HK-2 (cell line): ENCODE results near the gene SHMT2.
"Not testable (repeated sequence)": the region's sequence is repeated elsewhere in the genome, so short reads cannot be mapped to it uniquely, and the experiment has no call there.

ENCODE experiments used
- DNase-seq: peaks from one replicate; pipeline ENCODE4 v3.0.0-alpha.2; 2018; ENCODE audit not compliant: unreplicated experiment

Gene SHMT2

DNA sequence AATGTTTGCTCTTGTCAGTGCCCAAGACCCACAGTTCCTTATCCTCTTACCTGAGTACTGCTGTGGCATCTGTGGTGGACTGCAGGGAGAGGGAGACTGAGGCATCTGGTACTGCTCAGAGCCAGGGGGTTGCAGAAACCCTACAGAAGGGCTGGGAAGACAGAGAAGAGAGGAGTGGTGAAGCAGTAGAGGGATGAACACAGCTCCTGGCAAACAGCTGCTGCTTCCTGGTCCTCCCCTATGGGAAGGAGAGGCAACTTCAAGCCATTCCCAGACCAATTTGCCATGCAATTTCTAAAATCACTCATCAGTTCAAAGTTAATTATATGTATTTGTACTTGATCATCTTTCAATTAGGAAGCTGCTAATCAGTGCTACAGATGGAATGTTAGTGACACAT, 37.2 kb downstream of the SHMT2 start:
- DNase-seq: no peak

DNA sequence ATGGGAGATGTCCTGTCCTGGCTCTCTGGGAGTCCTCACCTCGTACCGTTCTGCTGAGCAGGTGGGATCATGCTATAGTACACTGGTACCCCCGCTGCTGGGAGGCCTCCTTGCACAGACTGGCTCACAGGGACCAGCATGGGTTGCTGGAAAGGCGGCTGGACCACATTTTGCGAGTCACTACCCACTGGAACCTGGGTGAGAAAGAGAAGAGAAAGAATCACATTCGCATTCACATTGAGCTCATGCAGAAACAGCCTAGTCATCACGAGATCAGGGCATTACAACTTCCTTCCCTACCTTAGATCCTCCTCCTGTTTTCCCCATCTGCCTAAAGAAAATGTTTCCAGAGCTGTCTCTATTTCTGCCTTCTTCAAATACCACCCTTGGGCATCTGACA, 38.8 kb downstream of the SHMT2 start:
- peak; percentile 23 for DNase-seq

DNA sequence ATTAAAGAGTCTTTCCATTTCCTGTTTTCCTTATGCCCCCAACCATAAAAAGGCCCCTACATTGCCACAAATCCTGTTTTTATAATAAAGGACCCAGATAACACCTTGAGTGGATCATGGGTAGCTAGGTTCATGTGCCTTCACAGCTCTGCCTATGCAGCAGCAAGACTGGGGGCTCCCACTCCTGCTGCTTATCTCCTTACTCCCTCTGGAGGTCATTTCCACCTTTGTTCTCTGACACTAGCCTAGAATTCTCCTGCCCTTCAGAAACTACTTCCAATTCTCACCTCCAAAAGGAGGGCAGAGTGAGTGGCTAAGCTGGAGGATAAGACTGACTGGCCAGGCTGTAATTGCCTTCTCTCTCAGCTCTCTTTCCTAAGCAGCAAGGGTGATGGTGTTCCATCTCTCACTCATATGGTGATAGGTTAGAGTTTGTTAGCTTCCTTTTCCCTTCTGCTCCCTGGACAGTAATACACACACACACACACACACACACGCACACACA, 41.5 kb downstream of the SHMT2 start:
- no peak for DNase-seq

DNA sequence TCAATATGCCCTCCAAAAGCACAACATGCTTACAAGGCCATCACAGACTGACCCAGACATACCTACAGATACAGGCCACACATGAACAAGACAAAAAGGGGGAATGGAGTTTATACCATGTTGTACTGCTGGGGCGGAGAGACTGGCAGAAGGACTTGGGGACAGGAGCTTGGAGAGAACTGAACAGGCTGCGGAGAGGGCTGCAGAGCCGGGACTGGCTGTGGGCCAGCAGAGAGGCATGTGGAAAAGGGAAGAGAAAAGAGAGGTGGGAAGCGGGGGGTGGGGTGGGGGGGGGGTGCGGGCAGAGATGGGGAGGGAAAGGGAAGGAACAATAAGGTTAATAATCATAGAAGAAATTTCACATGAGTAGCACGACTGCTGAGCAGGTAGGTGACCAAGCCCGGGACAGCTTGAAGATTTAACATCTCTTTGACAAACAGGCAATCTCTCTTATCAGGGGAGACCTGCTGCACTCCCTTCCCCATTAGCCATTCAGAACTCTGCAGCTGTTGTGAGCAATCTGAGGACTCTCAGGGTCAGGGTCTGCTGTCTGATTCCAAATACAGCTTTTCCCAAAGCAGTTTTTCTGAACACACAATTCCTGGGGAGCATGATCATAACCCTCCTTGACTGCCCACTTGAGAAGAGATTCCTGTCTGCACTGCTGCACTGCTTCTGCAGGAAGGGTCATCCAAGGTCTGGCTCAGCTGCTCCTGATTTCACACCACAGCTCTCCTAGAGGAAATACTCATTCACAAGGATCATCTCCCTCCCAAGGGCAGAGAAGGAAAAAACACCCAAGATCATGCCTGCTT, 43.0 kb downstream of the SHMT2 start:
- DNase-seq: peak; percentile 24

DNA sequence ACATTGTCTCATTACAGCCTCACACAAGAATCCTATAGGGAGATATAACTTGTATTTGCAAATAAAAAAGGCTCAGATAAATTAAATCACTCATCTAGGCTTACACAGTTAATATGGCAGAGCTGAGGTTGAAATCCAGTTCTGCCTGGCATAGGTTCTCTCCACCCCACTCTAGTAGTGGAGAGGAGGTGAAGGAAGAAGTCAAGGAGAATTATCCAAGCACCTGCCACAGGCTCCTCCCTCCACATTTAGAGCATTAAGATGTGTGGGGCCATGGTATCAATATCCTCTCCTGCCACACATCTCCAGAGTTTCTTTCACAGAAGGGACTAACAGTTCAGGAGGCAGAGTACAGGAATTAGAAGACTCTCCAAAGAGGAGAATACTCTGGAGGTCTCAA, 44.0 kb downstream of the SHMT2 start:
- DNase-seq: no peak

DNA sequence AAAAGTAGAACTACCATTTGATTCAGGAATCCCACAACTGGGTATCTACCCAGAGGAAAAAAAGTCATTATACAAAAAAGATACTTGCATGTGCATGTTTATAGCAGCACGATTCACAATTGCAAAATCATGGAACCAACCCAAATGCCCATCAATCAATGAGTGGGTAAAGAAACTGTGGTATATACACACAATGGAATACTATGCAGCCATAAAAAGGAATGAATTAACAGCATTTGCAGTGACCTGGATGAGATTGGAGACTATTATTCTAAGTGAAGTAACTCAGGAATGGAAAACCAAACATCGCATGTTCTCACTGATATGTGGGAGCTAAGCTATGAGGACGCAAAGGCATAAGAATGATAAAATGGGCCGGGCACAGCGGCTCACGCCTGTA, 46.7 kb downstream of the SHMT2 start:
- not testable (repeated sequence) for DNase-seq

DNA sequence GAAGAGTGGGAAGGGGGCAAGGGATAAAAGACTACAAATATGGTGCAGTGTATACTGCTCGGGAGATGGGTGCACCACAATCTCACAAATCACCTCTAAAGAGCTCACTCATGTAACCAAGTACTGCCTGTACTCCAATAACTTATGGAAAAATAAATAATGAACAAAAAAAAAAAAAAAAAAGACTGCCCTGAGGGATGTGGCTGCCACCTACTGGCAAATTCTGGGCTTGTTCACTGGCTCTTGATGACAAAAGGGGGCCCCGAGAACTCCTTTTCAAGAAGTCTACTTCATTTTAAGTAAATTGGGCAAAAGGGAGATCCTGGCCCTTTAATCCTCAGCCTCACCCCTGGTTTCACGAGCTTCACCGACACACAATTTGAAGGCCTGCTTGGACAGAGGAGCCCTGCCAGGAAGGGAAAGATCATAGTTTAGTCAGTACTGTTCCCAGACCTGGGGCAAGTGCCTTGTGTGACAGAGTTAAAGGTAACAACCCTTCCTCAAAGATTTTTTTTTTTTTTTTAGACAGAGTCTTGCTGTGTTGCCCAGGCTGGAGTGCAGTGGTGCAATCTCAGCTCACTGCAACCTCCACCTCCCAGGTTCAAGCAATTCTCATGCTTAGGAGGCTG, 47.5 kb downstream of the SHMT2 start:
- DNase-seq: peak; percentile 21

DNA sequence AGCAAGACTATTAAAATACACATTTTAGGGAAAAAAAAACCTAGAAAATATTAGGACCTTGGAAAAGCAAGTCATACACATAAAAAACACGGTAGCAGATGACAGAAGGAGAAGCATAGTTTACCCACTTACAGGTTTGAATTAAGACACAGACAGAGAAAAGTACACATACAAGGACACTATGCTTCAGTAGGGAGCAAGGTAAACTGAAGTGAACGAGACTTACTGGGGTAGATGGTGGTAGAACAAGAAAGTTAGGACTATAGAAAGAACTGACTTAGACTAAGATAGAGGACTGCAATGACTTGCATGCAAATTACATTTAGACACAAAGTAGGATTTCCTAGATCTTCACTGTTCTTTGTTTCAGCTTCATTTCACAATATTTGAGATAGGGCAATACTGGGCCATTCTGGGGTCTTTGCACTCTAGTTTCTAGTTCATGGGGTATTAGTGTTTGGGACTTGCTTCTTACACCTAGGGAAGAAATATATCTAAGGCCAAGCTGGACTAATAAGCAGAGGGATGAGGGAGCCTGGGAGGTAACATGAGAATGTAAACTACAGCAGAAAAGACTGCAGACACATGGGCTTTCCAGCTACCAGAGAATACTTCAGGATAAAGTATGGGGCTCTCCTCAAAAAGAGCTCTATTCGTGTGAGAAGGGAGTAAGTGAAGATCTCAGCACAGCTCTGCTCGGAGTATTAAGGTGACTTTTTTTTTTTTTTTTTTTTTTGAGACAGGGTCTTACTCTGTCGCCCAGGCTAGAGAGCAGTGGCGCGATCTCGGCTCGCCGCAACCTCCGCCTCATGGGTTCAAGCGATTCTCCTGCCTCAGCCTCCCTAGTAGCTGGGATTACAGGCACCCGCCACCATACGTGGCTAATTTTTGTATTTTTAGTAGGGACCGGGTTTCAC, 49.2 kb downstream of the SHMT2 start:
- no peak for DNase-seq

DNA sequence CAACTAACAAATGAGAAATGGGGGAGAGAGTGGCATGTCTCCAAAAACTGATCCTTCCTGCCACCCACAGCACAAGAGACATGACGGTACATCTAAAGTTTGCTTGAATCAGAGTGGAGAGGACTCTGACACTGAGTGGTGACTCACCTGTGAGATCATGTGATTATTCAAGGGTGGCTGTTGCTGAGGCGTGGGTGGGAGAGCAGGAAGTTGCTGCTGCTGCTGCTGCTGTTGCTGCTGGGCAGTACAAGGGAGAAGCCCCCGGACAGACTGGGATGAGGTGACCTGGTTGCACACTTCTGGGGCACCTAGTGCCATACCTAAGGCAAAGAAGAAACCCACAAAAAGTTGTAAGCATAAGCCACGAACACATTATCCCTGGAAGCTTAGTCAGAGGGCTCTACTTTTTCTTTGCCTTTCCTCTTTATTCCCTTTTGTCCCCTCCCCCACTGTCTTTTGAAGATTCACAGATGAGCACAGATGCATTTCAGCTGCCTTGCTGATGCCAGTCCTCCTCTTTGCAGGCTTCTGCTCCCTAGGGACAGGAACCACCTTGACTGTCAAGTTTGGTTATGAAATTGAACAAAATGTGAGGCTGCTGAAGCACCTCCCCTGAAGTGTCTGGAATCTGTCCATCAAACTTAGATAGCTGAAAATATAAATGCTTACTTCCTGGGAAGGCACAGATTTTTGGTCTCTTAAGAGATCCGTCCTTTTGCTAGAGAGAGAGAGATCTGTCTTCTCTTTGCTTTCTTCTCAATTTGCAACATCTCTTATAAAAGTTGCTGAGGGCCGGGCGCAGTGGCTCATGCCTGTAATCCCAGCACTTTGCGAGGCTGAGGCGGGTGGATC, 50.9 kb downstream of the SHMT2 start:
- peak; percentile 85 for DNase-seq

DNA sequence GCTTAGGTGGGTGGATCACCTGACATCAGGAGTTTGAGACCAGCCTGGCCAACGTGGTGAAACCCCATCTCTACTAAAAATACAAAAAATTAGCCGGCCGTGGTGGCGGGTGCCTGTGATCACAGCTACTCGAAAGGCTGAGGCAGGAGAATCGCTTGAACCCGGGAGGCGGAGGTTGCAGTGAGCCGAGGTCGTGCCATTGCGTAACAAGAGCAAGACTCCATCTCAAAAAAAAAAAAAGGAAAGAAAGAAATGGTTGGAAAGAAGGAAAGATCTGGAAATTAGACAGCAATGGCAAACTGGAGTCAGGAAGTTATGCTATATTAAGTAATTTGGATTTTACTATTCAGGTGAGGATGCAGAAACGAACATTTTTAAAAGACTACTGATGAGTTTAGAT, 52.6 kb downstream of the SHMT2 start:
- DNase-seq: not testable (repeated sequence)
